Activated naive CD4-positive, alpha-beta T cell treated with anti-CD3 and anti-CD28 coated beads for 36 hours (primary cell): Measurements from ENCODE around the gene PDE9A. TPM values are rescaled to one million over a fixed set of nuclear protein-coding genes. Genes with fewer than 3 reads are reported as not detected.
A peak's percentile ranks its signal among the peaks of the same experiment; 100 is the strongest.

Experiments used
- CTCF ChIA-PET: fragments of 350-600 bp; sonication (Branson Sonifier 250); formaldehyde crosslinking; loops from one replicate; lab custom pipeline; 2021; ENCODE audit warnings: antibody characterized with exemption; lab: Charles Lee
- DNase-seq: peaks from one replicate; pipeline ENCODE4 v3.0.0-alpha.2; 2020
- H3K27ac Mint-ChIP-seq: one replicate; pipeline ENCODE4 v1.8.0; 2021; ENCODE audit warnings: mild to moderate bottlenecking, mixed read lengths
- H3K27me3 Mint-ChIP-seq: one replicate; pipeline ENCODE4 v1.8.0; 2021; ENCODE audit warnings: low read depth, mixed read lengths
- H3K36me3 Mint-ChIP-seq: one replicate; pipeline ENCODE4 v1.8.0; 2021; ENCODE audit warnings: low read depth, mixed read lengths
- H3K4me1 Mint-ChIP-seq: one replicate; pipeline ENCODE4 v1.8.0; 2021; ENCODE audit warnings: low read depth, mixed read lengths
- H3K4me3 Mint-ChIP-seq: one replicate; pipeline ENCODE4 v1.8.0; 2021; ENCODE audit warnings: mild to moderate bottlenecking, moderate library complexity, mixed read lengths
- H3K9me3 Mint-ChIP-seq: one replicate; pipeline ENCODE4 v1.8.0; 2021; ENCODE audit warnings: mixed read lengths
- intact Hi-C: fragments of 100-400 bp; cut with micrococcal nuclease; formaldehyde crosslinking; loops from one replicate; pipeline ENCODE4 v1.15.1; 2023
- total RNA-seq, 2 experiments: library from RNA; stranded (reverse); gene quantifications; one replicate each; pipeline ENCODE4 v1.2.3, GENCODE V29; 2021

The PDE9A gene
- total RNA-seq, 2 experiments from 2014 or later: 6.3 to 7.4 TPM

DNA sequence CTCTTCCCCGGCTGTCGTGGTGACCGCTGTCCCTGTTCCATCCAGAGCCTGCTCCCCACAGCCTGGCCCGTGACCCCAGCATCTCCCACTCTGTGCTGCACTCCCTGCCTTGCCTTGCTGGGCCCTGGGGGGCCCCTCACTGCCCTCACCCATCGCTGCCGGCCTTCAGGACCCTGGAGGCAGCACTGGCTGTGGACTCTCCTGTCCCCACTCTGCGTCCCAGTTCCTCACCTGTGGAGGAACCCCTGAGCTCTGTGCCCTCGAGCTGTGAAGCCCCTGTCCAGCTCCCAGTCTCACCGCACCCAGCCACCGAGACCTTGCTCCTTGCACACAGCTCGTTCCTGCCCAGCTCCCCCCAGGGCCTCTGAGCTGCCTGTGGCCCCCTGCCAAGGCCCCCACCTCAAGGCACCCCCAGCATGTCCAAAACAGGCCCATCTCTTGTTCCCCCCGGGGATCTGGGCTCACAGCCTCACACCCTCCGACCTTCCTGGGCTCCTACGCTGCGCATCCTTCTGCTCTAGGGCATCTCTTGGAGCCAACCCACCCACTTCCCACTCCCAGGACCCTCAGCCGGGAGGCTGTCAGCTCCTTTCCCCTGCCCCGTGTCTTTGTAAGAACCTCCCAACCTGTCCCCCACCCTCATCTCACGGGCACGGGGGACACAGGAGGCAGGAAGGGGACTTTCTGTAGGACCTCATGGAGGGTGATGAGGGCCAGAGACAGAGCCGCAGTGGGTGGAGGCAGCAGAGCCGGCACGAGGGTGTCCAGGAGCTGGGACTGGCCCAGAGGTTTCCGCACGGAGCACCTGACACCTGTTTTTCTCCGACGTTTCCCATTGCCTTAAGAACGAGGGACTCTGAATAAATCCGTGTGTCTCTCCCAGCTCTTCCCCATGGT, 116.6 kb downstream of the PDE9A start:
- Mint-ChIP-seq H3K9me3 (no peaks in the 10 kb centered on the region), H3K4me3 (no peak overlapping the region), H3K27me3 (no peaks in the 10 kb centered on the region), H3K27ac (no peak overlapping the region), H3K4me1 (no peaks in the 10 kb centered on the region), H3K36me3 (peaks cover 6% of the 10 kb centered on the region)
- intact Hi-C loops: no loop called here
- no peak for DNase-seq
- CTCF ChIA-PET: interaction anchor here (0.6 kb wide), 2 partner anchors 149 to 904 kb away, joined by 3 read pairs; no protein-coding TSS in a partner anchor

GRCh38 chr21:42770717-42771502, 117.5 kb downstream of the PDE9A start:
- Mint-ChIP-seq H3K4me1 (no peaks in the 10 kb centered on the region), H3K27ac (no peak overlapping the region), H3K27me3 (no peaks in the 10 kb centered on the region), H3K4me3 (no peak overlapping the region), H3K9me3 (no peaks in the 10 kb centered on the region), H3K36me3 (peaks cover 6% of the 10 kb centered on the region)
- intact Hi-C loops: no loop called here
- CTCF ChIA-PET: interaction anchor here (0.6 kb wide), 2 partner anchors 150 to 903 kb away, joined by 3 read pairs; no protein-coding TSS in a partner anchor
- DNase-seq: no peak

GRCh38 chr21:42771503-42771805, 118.0 kb downstream of the PDE9A start:
- Mint-ChIP-seq H3K36me3 (peaks cover 6% of the 10 kb centered on the region), H3K4me1 (no peaks in the 10 kb centered on the region), H3K9me3 (no peaks in the 10 kb centered on the region), H3K27ac (no peak overlapping the region), H3K27me3 (no peaks in the 10 kb centered on the region), H3K4me3 (no peak overlapping the region)
- CTCF ChIA-PET: no interaction called here
- DNase-seq: no peak
- intact Hi-C loops: no loop called here

GRCh38 chr21:42775123-42775522, 121.7 kb downstream of the PDE9A start:
- Mint-ChIP-seq H3K4me3 (no peak overlapping the region), H3K4me1 (no peaks in the 10 kb centered on the region), H3K9me3 (no peaks in the 10 kb centered on the region), H3K36me3 (no peaks in the 10 kb centered on the region), H3K27ac (no peak overlapping the region), H3K27me3 (no peaks in the 10 kb centered on the region)
- intact Hi-C loops: no loop called here
- CTCF ChIA-PET: no interaction called here
- no peak for DNase-seq

- intact Hi-C loops: no loop called here
- Mint-ChIP-seq H3K9me3 (no peaks in the 10 kb centered on the region), H3K4me1 (peaks cover 4% of the 10 kb centered on the region), H3K36me3 (no peaks in the 10 kb centered on the region), H3K27ac (no peak overlapping the region), H3K4me3 (no peak overlapping the region), H3K27me3 (peaks cover 3% of the 10 kb centered on the region)
- no peak for DNase-seq
- CTCF ChIA-PET: interaction anchor here (0.5 kb wide), 1 partner anchor 905 kb away, joined by 4 read pairs; no protein-coding TSS in a partner anchor
These were observed 122.5 kb downstream of the PDE9A start for GRCh38 chr21:42775891-42776290.

GRCh38 chr21:42777064-42777756, 123.8 kb downstream of the PDE9A start:
- CTCF ChIA-PET: no interaction called here
- no peak for DNase-seq
- Mint-ChIP-seq H3K36me3 (no peaks in the 10 kb centered on the region), H3K4me1 (peaks cover 15% of the 10 kb centered on the region), H3K27me3 (peaks cover 3% of the 10 kb centered on the region), H3K27ac (no peak overlapping the region), H3K9me3 (no peaks in the 10 kb centered on the region), H3K4me3 (no peak overlapping the region)
- intact Hi-C loops: no loop called here

DNA sequence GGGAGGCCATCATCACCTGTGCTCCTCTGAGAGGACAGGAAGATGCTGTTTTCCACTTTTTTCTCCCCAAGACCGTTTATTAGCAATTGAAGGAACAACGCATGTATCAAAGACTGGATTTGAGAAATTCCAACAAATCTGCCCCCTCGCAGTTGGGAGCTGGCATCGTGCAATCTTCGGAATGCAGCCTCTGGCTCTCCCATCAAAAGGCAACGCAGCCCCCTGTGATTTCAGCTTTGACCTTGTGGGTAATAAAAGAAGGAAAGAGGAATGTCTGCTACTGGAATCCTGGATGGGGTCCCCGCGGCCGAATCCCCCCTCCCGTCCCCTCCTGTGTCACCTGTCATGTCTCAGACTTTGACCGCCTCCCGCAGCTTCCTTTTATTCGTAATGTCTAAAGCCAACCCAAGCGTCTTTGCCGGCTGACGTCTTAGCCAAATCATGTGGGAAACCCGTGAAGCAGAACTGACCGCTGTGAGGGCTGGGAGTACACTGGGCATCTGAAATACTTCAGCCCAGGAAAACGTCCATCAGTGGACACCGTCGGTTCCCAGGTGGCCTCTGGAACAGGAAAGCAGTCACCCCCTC, 124.4 kb downstream of the PDE9A start:
- H3K36me3 Mint-ChIP-seq: no peaks in the 10 kb centered on the region
- intact Hi-C loops: no loop called here
- peaks cover 21% of the 10 kb centered on the region for H3K4me1 Mint-ChIP-seq
- no peaks in the 10 kb centered on the region for H3K9me3 Mint-ChIP-seq
- CTCF ChIA-PET: no interaction called here
- peaks cover 3% of the 10 kb centered on the region for H3K27me3 Mint-ChIP-seq
- H3K4me3 Mint-ChIP-seq: no peak overlapping the region
- DNase-seq: no peak
- no peak overlapping the region for H3K27ac Mint-ChIP-seq

GRCh38 chr21:42779431-42779861, 126.0 kb downstream of the PDE9A start:
- Mint-ChIP-seq H3K27me3 (peaks cover 3% of the 10 kb centered on the region), H3K4me1 (peaks cover 34% of the 10 kb centered on the region), H3K27ac (no peak overlapping the region), H3K9me3 (no peaks in the 10 kb centered on the region), H3K36me3 (no peaks in the 10 kb centered on the region), H3K4me3 (no peak overlapping the region)
- CTCF ChIA-PET: no interaction called here
- no peak for DNase-seq
- intact Hi-C loops: no loop called here

GRCh38 chr21:42780617-42781016, 127.2 kb downstream of the PDE9A start:
- H3K9me3 Mint-ChIP-seq: no peaks in the 10 kb centered on the region
- DNase-seq: no peak
- intact Hi-C loops: loop anchor here (10.0 kb wide), 1 partner anchor 96 kb away; no protein-coding TSS in a partner anchor
- no peak overlapping the region for H3K4me3 Mint-ChIP-seq
- no peak overlapping the region for H3K27ac Mint-ChIP-seq
- peaks cover 41% of the 10 kb centered on the region for H3K4me1 Mint-ChIP-seq
- no peaks in the 10 kb centered on the region for H3K36me3 Mint-ChIP-seq
- peaks cover 3% of the 10 kb centered on the region for H3K27me3 Mint-ChIP-seq
- CTCF ChIA-PET: interaction anchor here (0.6 to 2.0 kb wide), 4 partner anchors 38 to 269 kb away, joined by 3 to 8 read pairs (median 4); no protein-coding TSS in a partner anchor

DNA sequence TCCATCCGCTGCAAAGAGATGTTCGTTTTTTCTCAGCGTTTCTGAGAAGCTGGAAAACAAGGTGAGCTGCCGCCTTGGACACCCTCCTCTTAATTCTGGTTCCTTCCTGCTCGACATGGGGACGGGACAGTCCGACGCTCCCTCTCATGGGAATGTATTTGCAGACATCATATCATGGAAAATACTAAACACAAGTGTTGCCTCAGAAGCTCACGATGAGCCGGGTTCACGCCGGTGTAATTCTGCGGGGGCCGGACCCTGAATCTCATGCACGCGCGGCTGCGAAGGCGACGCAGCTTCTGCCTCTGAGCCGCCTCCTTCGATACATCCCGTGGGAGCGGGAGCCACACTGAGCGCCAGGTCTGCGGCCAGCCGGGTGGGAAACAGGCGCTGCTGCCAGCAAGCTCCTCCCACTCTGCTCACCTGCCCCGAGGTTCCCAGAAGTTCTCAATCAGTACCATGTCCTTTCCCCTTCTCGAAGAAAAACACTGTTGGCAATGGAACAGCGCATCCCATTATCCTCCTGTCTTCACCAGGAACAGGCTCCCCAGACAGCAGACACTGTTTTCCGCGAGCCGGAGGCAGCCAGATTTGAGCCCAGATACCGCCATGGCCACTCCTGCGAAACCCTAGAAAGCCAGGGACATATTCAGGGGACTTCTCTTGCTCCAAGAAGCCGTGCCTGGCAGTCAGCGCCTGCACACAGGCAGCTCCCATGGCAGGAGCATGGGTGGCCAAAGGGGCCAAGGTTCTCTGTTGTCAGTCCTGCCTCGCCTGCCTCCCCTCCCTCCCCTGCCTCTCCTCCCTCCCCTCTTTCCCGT, 127.9 kb downstream of the PDE9A start:
- Mint-ChIP-seq H3K4me3 (peak overlapping the region; percentile 56), H3K27me3 (peaks cover 3% of the 10 kb centered on the region), H3K27ac (no peak overlapping the region), H3K9me3 (no peaks in the 10 kb centered on the region), H3K4me1 (peaks cover 41% of the 10 kb centered on the region), H3K36me3 (no peaks in the 10 kb centered on the region)
- DNase-seq: peak; percentile 26
- CTCF ChIA-PET: interaction anchor here (0.7 to 2.0 kb wide), 4 partner anchors 37 to 270 kb away, joined by 3 to 8 read pairs (median 4); no protein-coding TSS in a partner anchor
- intact Hi-C loops: loop anchor here (10.0 kb wide), 1 partner anchor 97 kb away; no protein-coding TSS in a partner anchor
